Measurements from ENCODE around the gene GIT1. TPM values are rescaled to one million over a fixed set of nuclear protein-coding genes. Genes with fewer than 3 reads are reported as not detected.

The GIT1 gene
- total RNA-seq, 3 donors from 2014 or later, result 28.5 to 41.3 (median 31.2) TPM

- TF ChIP-seq POLR2AphosphoS5 (IDR thresholded peaks at IDR 0.05) (no peak), POLR2A (IDR thresholded peaks at IDR 0.05) (no peak)
- TF ChIP-seq, protein P1, sequence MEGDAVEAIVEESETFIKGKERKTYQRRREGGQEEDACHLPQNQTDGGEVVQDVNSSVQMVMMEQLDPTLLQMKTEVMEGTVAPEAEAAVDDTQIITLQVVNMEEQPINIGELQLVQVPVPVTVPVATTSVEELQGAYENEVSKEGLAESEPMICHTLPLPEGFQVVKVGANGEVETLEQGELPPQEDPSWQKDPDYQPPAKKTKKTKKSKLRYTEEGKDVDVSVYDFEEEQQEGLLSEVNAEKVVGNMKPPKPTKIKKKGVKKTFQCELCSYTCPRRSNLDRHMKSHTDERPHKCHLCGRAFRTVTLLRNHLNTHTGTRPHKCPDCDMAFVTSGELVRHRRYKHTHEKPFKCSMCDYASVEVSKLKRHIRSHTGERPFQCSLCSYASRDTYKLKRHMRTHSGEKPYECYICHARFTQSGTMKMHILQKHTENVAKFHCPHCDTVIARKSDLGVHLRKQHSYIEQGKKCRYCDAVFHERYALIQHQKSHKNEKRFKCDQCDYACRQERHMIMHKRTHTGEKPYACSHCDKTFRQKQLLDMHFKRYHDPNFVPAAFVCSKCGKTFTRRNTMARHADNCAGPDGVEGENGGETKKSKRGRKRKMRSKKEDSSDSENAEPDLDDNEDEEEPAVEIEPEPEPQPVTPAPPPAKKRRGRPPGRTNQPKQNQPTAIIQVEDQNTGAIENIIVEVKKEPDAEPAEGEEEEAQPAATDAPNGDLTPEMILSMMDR (IDR thresholded peaks at IDR 0.05), result no peak
- Histone ChIP-seq H3K4me3 (peak within 1 kb of the TSS; percentile 67 to 69 (median 69)), H3K9me3 (no peaks in the 10 kb centered on the region), H3K27ac (peak within 1 kb of the TSS in 1 of 2 donors; percentile 5), H3K27me3 (no peaks in the 10 kb centered on the region), H3K36me3 (no peaks in the 10 kb centered on the region), H3K4me1 (peaks cover 2% of the 10 kb centered on the region in 2 donors)
- intact Hi-C loops (cut with DNase I; ENCODE audit: low total_unique reads), result no loop called here
- no peak for DNase-seq (ENCODE audit: low spot score in 2 of 2)
Measured at GRCh38 chr17:29622337-29623282, 33.2 kb upstream of the GIT1 start, which contains the start of gene CORO6. Gene CORO6 (minus strand): TSS chr17:29622912. CDS start chr17:29621421, 1,491 bp downstream.

GRCh38 chr17:29621751-29622194 lies 32.3 kb upstream of the GIT1 start:
- Histone ChIP-seq H3K27ac (no peak overlapping the region), H3K9me3 (no peaks in the 10 kb centered on the region), H3K4me1 (peaks cover 7 to 10% of the 10 kb centered on the region in 2 donors), H3K36me3 (no peaks in the 10 kb centered on the region), H3K4me3 (peak overlapping the region; percentile 67 to 69 (median 69)), H3K27me3 (no peaks in the 10 kb centered on the region)
- no peak for DNase-seq (ENCODE audit: low spot score in 2 of 2)
- intact Hi-C loops (cut with DNase I; ENCODE audit: low total_unique reads), result no loop called here
- no peak for TF ChIP-seq POLR2AphosphoS5 (IDR thresholded peaks at IDR 0.05)
- TF ChIP-seq, protein P1 (IDR thresholded peaks at IDR 0.05), result no peak
- no peak for TF ChIP-seq POLR2A (IDR thresholded peaks at IDR 0.05)

DNA sequence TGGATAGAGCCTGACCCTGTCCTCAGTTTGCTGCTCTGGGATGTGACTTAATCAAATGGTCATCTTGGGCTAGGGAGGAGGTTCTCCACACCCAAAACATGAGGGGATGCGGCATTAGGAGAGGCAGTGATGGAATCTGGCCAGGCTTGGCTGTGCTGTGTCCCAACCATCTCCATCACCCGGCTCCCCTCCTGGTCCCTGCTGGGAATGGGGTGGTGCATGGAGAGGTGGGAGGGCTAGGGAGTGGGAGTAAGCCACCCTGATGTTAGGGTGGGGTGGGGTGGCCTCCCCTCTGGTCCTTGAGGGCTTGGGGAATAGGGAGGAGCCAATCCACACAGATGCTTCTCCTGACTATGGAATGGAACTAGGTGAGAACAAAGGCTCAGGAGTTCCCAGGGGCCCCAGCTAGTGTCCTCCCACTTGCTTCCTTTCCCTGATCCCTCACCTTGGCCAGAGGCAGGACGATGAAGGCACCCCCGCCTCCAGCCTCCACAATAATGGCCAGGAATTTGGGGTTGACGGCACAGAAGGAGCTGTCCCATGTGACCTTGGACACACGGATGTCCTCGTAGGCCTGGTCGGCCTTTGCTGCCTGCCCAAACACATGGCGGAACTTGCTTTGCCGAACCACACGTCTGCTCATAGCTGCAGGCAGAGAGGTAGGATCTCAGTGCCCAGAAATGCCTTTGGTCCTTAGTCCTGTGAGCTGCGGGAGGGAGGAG lies 31.5 kb upstream of the GIT1 start:
- Histone ChIP-seq H3K4me1 (peaks cover 8 to 16% of the 10 kb centered on the region in 2 donors), H3K9me3 (no peaks in the 10 kb centered on the region), H3K36me3 (no peaks in the 10 kb centered on the region), H3K27ac (no peak overlapping the region), H3K4me3 (no peak overlapping the region), H3K27me3 (no peaks in the 10 kb centered on the region)
- no peak for TF ChIP-seq POLR2AphosphoS5 (IDR thresholded peaks at IDR 0.05)
- TF ChIP-seq, protein P1 (IDR thresholded peaks at IDR 0.05), result no peak
- TF ChIP-seq POLR2A (IDR thresholded peaks at IDR 0.05), result no peak
- DNase-seq (ENCODE audit: low spot score in 2 of 2), result no peak
- intact Hi-C loops (cut with DNase I; ENCODE audit: low total_unique reads), result no loop called here

- no peak overlapping the region for H3K27ac ChIP-seq
- no peak overlapping the region for H3K4me3 ChIP-seq
- DNase-seq (ENCODE audit: low spot score in 2 of 2), result no peak
- intact Hi-C loops (cut with DNase I; ENCODE audit: low total_unique reads), result no loop called here
- peaks cover 10 to 18% of the 10 kb centered on the region in 2 donors for H3K4me1 ChIP-seq
- H3K27me3 ChIP-seq, result no peaks in the 10 kb centered on the region
- TF ChIP-seq POLR2AphosphoS5 (IDR thresholded peaks at IDR 0.05), result no peak
- TF ChIP-seq, protein P1 (IDR thresholded peaks at IDR 0.05), result no peak
- TF ChIP-seq POLR2A (IDR thresholded peaks at IDR 0.05), result no peak
- no peaks in the 10 kb centered on the region for H3K36me3 ChIP-seq
- no peaks in the 10 kb centered on the region for H3K9me3 ChIP-seq
Measured at GRCh38 chr17:29620271-29620670, 30.8 kb upstream of the GIT1 start.
